ENCODE measurements around the gene TRIM74.
"Not testable (repeated sequence)": the region's sequence is repeated elsewhere in the genome, so short reads cannot be mapped to it uniquely, and the experiment has no call there.

Gene TRIM74

DNA sequence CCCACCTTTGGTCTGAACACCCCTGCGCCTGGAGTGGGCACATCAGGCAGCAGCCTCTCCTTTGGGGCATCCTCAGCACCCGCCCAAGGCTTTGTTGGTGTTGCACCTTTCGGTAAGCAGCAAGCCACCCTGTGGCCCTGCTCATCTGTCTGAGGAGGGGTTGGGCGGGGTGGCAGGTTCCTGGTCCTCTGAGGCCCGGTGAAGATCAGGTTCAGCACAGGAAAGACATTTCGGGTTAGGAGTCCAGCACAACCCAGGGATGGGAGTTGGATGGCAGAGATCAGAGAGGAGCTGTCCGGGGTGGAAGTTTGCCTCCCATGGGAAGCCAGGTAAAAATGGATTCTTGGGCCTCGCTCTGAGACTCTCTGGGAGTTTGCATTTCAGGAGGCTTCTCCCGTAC lies 23.7 kb downstream of the TRIM74 start:
- not testable (repeated sequence) for H3K4me3 Mint-ChIP-seq; H3K4me1 Mint-ChIP-seq (ENCODE audit: low read depth); DNase-seq (ENCODE audit: low spot score); H3K9me3 Mint-ChIP-seq; H3K27ac Mint-ChIP-seq; H3K27me3 Mint-ChIP-seq (ENCODE audit: low read depth)
- peaks cover 17% of the 10 kb centered on the region for H3K36me3 Mint-ChIP-seq (ENCODE audit: low read depth)

DNA sequence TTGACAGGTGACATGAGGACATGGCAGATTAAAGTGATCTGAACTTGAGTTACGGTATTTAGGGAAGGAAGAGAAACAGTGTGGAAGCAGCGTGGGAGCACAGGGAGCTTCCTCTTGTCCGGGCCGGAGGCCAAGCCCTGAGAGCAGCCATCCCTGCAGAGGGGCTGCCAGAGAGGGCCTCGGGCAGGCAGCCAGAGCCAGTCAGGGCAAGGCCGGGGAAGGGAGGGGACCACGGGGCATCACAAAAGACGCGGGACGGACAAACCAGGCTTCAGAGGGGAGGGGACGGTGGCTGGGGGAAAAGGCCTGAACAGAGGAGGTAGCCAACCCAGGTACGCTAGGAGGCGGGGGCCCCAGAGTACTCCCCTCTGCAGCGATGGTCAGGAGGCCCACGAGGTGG lies 24.3 kb downstream of the TRIM74 start:
- not testable (repeated sequence) for H3K27ac Mint-ChIP-seq; H3K4me1 Mint-ChIP-seq (ENCODE audit: low read depth); H3K9me3 Mint-ChIP-seq; H3K27me3 Mint-ChIP-seq (ENCODE audit: low read depth); H3K4me3 Mint-ChIP-seq; DNase-seq (ENCODE audit: low spot score)
- peaks cover 17% of the 10 kb centered on the region for H3K36me3 Mint-ChIP-seq (ENCODE audit: low read depth)

DNA sequence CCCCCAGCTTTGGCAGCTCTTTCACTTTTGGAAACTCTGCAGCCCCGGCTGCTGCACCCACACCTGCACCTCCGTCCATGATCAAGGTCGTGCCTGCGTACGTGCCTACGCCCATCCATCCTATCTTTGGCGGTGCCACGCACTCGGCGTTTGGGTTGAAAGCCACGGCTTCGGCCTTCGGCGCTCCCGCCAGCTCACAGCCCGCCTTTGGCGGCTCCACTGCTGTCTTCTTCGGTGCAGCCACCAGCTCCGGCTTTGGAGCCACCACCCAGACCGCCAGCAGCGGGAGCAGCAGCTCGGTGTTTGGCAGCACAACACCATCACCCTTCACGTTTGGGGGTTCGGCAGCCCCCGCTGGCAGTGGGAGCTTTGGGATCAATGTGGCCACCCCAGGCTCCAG lies 26.3 kb downstream of the TRIM74 start:
- H3K4me3 Mint-ChIP-seq; DNase-seq (ENCODE audit: low spot score); H3K27ac Mint-ChIP-seq; H3K4me1 Mint-ChIP-seq (ENCODE audit: low read depth); H3K27me3 Mint-ChIP-seq (ENCODE audit: low read depth); H3K9me3 Mint-ChIP-seq: not testable (repeated sequence)
- H3K36me3 Mint-ChIP-seq (ENCODE audit: low read depth) = peaks cover 20% of the 10 kb centered on the region

DNA sequence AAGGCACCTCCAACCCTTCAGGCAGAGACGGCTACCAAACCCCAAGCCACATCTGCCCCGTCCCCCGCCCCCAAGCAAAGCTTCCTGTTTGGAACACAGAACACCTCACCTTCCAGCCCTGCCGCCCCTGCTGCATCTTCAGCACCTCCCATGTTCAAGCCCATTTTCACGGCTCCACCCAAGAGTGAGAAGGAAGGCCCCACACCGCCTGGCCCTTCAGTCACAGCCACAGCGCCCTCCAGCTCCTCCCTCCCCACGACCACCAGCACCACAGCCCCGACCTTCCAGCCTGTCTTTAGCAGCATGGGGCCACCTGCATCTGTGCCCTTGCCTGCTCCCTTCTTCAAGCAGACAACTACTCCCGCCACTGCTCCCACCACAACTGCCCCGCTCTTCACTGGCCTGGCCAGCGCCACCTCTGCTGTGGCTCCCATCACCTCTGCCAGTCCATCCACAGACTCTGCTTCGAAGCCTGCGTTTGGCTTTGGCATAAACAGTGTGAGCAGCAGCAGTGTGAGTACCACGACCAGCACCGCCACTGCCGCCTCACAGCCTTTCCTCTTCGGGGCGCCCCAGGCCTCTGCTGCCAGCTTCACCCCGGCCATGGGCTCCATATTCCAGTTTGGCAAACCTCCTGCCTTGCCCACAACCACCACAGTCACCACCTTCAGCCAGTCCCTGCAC lies 27.1 kb downstream of the TRIM74 start:
- H3K9me3 Mint-ChIP-seq; H3K4me1 Mint-ChIP-seq (ENCODE audit: low read depth); DNase-seq (ENCODE audit: low spot score); H3K27ac Mint-ChIP-seq; H3K4me3 Mint-ChIP-seq; H3K27me3 Mint-ChIP-seq (ENCODE audit: low read depth): not testable (repeated sequence)
- peaks cover 20% of the 10 kb centered on the region for H3K36me3 Mint-ChIP-seq (ENCODE audit: low read depth)

DNA sequence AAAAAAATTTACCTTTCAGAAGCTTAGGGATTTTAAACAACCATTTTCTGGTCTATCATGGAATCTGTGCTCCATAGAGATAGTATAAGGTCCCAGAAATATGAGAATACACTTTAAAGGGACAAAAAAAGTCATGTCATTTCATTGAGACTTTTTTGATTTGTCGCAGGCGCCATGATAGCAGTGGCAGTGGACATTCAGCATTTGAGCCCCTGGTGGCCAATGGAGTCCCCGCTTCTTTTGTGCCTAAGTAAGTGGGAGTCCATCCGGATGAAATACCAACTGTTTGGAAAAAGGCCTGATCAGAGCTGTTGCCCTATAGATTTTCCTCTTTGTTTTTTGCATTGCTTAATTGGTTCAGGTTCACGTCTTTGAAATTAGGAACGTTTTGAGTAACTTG lies 41.0 kb downstream of the TRIM74 start:
- not testable (repeated sequence) for DNase-seq (ENCODE audit: low spot score); H3K27me3 Mint-ChIP-seq (ENCODE audit: low read depth); H3K9me3 Mint-ChIP-seq; H3K27ac Mint-ChIP-seq; H3K4me3 Mint-ChIP-seq
- peaks cover 48% of the 10 kb centered on the region for H3K36me3 Mint-ChIP-seq (ENCODE audit: low read depth)
- H3K4me1 Mint-ChIP-seq (ENCODE audit: low read depth) = peaks cover 21% of the 10 kb centered on the region

DNA sequence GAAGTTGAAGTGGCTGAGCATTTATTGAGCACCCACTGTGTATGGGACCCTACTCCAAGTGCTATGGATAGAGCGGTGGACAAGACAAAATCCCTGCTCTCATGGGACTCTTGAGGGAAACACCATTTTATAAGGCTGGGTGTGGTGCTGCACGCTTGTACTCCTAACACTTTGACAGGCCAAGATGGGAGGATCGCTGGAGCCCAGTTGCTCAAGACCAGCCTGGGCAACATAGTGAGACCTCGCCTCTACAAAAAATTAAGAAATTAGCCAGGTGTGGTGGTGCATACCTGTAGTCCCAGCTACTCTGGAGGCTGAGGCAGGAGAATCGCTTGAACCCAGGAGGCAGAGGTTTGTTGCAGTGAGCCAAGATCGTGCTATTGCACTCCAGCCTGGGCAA lies 41.5 kb downstream of the TRIM74 start:
- H3K27me3 Mint-ChIP-seq (ENCODE audit: low read depth); H3K9me3 Mint-ChIP-seq; H3K27ac Mint-ChIP-seq; H3K4me3 Mint-ChIP-seq; DNase-seq (ENCODE audit: low spot score): not testable (repeated sequence)
- peaks cover 23% of the 10 kb centered on the region for H3K4me1 Mint-ChIP-seq (ENCODE audit: low read depth)
- H3K36me3 Mint-ChIP-seq (ENCODE audit: low read depth) = peaks cover 50% of the 10 kb centered on the region

DNA sequence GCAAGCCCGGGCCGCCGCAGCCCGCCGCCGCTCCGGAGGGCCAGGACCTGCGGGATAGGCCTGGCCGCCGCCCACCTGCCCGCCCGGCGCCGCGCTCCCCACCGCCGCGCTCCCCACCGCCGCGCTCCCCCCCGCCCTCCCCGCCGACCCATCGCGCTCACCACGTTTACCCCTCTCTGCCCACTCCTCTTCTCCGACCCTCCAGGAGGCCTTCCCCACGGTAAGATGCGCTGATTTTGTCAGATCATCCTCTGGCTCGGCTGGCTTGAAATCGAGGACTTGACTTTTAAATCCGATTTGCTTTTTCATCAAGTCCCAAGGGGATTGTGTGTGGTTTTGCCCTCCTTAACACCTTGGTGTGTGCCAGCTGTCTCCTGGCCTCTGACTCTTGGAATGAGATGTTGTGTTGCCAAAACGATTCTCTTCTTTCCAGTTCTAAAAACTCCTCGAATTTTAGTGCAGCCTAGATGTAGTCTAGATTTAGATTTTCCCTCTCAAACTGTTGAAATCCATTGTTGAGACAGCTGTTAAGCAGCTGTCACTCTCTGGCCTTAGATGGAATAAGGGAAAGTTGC lies 43.6 kb downstream of the TRIM74 start:
- peaks cover 23% of the 10 kb centered on the region for H3K4me1 Mint-ChIP-seq (ENCODE audit: low read depth)
- no peak for DNase-seq (ENCODE audit: low spot score)

DNA sequence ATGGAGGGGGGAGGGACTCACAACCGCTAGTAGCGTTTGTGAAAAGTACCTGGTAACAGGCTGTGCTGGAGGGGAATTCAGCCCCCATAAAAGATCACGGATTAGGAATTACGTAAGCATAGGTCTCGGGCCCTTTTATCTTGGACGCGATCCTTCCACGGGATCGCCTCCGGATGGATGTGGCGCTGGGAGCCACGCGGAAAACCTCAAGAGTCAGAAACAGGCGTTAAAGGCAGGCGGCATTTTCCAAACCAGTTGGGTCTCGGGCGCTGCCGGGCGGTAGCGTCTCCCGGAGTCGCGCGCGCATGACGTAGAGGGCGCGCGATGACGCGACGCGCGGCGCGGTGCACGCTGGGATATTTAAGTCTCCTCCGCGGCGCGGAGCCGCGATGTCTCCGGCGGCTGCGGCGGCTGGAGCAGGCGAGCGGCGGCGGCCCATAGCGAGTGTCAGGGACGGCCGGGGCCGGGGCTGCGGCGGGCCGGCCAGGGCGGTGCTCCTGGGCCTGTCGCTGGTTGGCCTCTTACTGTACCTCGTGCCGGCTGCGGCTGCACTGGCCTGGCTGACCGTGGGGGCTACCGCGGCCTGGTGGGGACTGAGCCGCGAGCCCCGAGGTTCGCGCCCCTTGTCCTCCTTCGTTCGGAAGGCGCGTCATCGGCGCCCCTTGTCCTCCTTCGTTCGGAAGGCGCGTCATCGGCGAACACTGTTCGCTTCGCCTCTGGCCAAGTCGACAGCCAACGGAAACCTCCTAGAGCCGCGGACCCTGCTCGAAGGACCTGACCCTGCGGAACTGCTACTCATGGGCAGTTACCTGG lies 44.3 kb downstream of the TRIM74 start, which contains the start of gene POM121:
Gene POM121, plus strand, starts transcription at position 363 of the 813 bp plus-strand sequence. Its CDS starts 27 bp downstream, at position 390.
- peak; percentile 85 for DNase-seq (ENCODE audit: low spot score)
- peak within 1 kb of the TSS; percentile 100 for H3K27ac Mint-ChIP-seq
- H3K27me3 Mint-ChIP-seq (ENCODE audit: low read depth) = no peaks in the 10 kb centered on the region
- no peaks in the 10 kb centered on the region for H3K9me3 Mint-ChIP-seq
- peaks cover 23% of the 10 kb centered on the region for H3K4me1 Mint-ChIP-seq (ENCODE audit: low read depth)
- H3K36me3 Mint-ChIP-seq (ENCODE audit: low read depth) = peaks cover 45% of the 10 kb centered on the region
- peak within 1 kb of the TSS; percentile 100 for H3K4me3 Mint-ChIP-seq

More for the DNA sequence above, 43.6 kb downstream of the TRIM74 start:
- Mint-ChIP-seq H3K27ac (peak overlapping the region; percentile 98), H3K4me3 (peak overlapping the region; percentile 93), H3K36me3 (ENCODE audit: low read depth) (peaks cover 51% of the 10 kb centered on the region), H3K9me3 (no peaks in the 10 kb centered on the region), H3K27me3 (ENCODE audit: low read depth) (no peaks in the 10 kb centered on the region)

DNA sequence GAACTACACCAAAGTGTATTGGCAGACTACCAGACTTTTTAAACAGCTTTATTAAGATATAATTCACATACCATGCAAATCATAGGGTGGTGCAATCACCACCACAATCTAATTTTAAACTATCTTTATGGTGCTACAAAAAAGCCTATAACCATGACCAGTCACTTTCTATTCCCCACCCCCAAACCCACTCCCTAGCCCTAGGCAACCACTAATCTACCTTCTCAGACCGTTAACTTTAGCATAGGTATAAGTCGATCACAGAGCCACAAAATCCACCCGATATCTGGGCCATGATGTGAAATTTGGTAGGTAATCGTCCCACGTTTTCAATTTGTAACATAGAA lies 44.9 kb downstream of the TRIM74 start:
- Mint-ChIP-seq H3K9me3 (no peaks in the 10 kb centered on the region), H3K36me3 (ENCODE audit: low read depth) (peaks cover 40% of the 10 kb centered on the region), H3K4me3 (peak overlapping the region; percentile 100)

DNA sequence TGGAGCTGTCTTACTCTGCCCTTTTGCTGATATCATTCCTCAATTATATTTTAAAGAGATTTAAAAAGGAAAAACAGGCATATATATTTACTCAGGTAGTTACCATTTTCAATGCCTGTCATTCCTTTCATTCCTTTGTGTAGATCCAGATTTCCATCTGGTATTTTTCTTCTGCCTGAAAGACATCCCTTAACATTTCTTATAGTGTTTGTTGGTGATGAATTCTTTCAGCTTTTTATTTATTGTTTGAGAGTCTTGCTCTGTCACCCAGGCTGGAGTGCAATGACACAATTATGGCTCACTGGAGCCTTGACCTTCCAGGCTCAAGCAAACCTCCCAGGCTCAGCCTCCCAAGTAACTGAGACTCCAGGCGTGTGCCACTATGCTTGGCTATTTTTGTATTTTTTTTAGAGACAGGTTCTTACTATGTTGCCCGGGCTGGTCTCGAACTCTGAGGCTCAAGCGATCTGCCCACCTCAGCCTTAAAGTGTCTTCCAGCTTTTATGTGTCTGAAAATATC lies 50.0 kb downstream of the TRIM74 start:
- H3K36me3 Mint-ChIP-seq (ENCODE audit: low read depth) = peaks cover 27% of the 10 kb centered on the region
- H3K4me1 Mint-ChIP-seq (ENCODE audit: low read depth) = peaks cover 5% of the 10 kb centered on the region
- no peak overlapping the region for H3K4me3 Mint-ChIP-seq
- H3K27ac Mint-ChIP-seq = no peak overlapping the region
- H3K9me3 Mint-ChIP-seq = no peaks in the 10 kb centered on the region
- DNase-seq (ENCODE audit: low spot score) = no peak
- no peaks in the 10 kb centered on the region for H3K27me3 Mint-ChIP-seq (ENCODE audit: low read depth)

More for the DNA sequence above, 44.9 kb downstream of the TRIM74 start:
- no peaks in the 10 kb centered on the region for H3K27me3 Mint-ChIP-seq (ENCODE audit: low read depth)
- peaks cover 23% of the 10 kb centered on the region for H3K4me1 Mint-ChIP-seq (ENCODE audit: low read depth)
- DNase-seq (ENCODE audit: low spot score) = no peak
- peak overlapping the region; percentile 100 for H3K27ac Mint-ChIP-seq

DNA sequence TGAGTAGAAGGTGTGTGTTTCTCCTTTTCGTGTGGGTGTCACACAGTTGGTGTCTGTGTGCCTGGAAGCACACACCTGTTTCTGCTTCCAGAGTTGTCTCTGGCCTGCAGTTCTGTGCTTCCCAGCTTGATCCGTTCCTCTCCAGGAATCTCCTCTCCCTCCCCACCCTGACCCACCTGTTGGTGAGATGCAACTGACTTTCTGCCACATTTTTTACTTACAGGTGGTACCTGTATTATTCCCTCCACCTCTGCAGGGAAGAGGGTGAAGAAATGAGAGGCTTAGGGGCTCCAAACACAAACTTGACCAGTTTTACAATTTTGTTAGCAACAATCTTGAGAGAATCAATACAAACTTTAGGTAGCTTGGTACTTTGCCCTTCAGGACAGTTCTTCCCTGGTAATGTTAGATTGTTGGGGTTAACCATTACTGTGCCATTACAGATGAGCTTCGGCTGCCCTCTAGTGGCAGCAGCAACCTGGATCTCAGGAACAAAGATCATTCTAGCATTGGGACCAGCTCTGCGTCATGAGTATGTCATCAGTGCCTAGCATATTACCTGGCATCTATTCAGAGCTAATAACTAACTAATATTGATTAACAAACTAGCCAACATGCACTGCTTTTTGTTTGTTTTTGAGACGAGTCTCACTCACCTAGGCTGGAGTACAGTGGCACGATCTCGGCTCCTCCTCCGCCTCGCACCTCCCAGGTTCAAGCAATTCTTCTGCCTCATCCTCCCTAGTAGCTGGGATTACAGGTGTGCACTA lies 54.3 kb downstream of the TRIM74 start:
- H3K9me3 Mint-ChIP-seq; H3K27me3 Mint-ChIP-seq (ENCODE audit: low read depth); H3K4me1 Mint-ChIP-seq (ENCODE audit: low read depth); H3K4me3 Mint-ChIP-seq: not testable (repeated sequence)
- DNase-seq (ENCODE audit: low spot score) = peak; percentile 35
- Mint-ChIP-seq H3K36me3 (ENCODE audit: low read depth) (peaks cover 40% of the 10 kb centered on the region), H3K27ac (peak overlapping the region; percentile 21)

DNA sequence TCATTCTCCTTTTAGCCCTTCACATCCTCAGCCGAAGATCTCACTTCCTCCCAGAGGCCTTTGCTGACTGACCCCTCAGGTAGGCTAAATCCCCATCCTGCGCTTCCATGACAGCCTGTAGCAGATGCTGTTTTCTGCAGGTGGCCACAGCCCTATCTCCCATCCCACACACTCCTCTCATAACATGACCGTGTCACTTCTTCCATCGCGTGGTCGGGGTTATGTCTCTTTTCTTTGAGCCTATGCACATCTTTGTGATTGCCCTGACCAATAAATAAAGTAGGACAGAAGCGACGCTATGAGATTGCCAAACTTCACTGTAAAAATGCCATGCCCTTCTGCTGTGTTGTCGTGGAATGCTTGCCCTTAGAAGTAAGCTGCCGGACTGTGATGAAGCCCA lies 55.5 kb downstream of the TRIM74 start:
- H3K9me3 Mint-ChIP-seq; H3K27me3 Mint-ChIP-seq (ENCODE audit: low read depth); H3K4me3 Mint-ChIP-seq; H3K4me1 Mint-ChIP-seq (ENCODE audit: low read depth): not testable (repeated sequence)
- DNase-seq (ENCODE audit: low spot score) = peak; percentile 19
- H3K36me3 Mint-ChIP-seq (ENCODE audit: low read depth) = peaks cover 45% of the 10 kb centered on the region
- peak overlapping the region; percentile 4 for H3K27ac Mint-ChIP-seq

DNA sequence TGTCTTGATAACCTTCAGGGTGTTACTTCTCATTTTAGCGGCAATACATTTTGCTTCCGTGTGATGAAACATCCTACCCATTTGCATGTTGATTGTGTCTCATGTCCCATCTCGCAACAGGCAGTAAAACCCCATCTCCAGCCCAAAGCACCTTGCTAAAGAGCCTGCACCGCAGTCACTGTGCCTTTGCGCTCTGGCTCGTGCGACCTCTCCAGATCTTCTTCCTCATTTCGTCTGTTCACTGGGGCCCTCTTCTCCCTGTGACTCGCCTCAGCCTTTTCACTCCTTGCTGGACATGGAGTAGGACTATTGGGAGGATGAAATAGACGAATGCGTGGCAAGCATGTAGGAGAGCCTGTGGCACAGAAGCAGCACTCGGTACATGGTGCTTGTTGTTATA lies 57.9 kb downstream of the TRIM74 start:
- H3K27me3 Mint-ChIP-seq (ENCODE audit: low read depth); H3K27ac Mint-ChIP-seq; H3K4me1 Mint-ChIP-seq (ENCODE audit: low read depth); H3K4me3 Mint-ChIP-seq; H3K9me3 Mint-ChIP-seq; DNase-seq (ENCODE audit: low spot score): not testable (repeated sequence)
- peaks cover 46% of the 10 kb centered on the region for H3K36me3 Mint-ChIP-seq (ENCODE audit: low read depth)

All from T-helper 2 cell treated with Interferon-gamma antibody and Interleukin-4, amounts not matched to agents 5 μg/mL and 100 μg/mL, for 36 hours (primary cell).